Measurements from ENCODE around the gene PCTP.

GRCh38 chr17:55814377-55814776 is 63.5 kb downstream of the PCTP start:
- TF ChIP-seq POLR2A (IDR thresholded peaks at IDR 0.05) (no peak), CTCF (IDR thresholded peaks at IDR 0.05) (no peak)
